ENCODE data around the gene ZFAND3.
"Not testable (repeated sequence)": the region's sequence is repeated elsewhere in the genome, so short reads cannot be mapped to it uniquely, and the experiment has no call there.

Gene ZFAND3

DNA sequence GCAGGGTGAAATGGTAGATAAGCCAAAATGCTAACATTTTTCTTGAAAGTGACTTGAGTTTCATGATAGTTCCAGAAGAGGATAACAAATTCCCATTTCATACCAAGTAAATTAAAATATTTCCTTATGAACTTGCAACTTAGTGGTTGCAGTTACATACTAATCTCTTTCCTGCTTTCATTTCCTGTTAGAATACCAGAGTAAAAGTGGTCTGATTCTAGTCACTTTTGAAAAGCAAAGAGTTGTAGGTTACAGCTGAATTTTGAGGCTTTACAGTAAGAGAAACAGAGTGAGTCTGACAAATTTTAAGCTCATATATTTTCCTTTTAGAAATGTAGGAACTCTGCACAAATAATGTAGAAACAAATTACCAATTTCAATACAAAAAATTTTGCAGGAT, 117.4 kb downstream of the ZFAND3 start:
- no peak for DNase-seq (ENCODE audit: low spot score)

GRCh38 chr6:37938909-37939308, 119.4 kb downstream of the ZFAND3 start:
- DNase-seq (ENCODE audit: low spot score): no peak

- no peak for DNase-seq (ENCODE audit: low spot score)
Measured at GRCh38 chr6:37940074-37940847, 120.7 kb downstream of the ZFAND3 start.

- no peak for DNase-seq (ENCODE audit: low spot score)
Measured at GRCh38 chr6:37941871-37942270, 122.3 kb downstream of the ZFAND3 start.

- DNase-seq (ENCODE audit: low spot score): no peak
Measured at GRCh38 chr6:37942606-37943376, 123.3 kb downstream of the ZFAND3 start.

DNA sequence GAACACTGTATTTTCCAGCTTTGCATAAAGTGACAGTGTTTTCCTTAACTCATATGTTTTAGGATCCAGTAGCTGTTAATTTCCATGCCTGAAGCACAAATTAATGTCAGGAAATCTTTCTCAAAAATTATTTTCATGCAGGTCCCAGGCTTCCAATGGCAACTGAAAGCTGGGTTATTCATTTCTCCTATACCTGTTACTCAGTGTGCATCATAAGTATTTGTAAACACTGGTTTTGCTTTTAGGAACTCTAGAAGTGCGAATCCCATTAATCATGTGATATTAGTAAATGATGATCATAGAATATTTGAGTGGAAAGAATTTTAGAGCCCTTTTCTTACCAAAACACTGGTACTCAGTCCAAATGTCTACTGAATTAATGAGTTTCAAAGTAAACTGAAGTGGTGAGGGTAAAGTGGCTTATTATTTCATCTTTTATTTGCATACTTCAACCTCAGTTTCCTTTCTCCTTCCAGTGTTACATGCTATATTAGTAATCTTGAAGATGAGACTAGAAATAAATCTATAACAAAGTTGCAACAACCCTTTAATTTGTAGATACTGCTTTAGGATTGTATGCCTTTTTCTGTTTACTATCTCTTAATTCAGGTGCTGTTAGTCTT, 124.0 kb downstream of the ZFAND3 start:
- no peak for DNase-seq (ENCODE audit: low spot score)

DNA sequence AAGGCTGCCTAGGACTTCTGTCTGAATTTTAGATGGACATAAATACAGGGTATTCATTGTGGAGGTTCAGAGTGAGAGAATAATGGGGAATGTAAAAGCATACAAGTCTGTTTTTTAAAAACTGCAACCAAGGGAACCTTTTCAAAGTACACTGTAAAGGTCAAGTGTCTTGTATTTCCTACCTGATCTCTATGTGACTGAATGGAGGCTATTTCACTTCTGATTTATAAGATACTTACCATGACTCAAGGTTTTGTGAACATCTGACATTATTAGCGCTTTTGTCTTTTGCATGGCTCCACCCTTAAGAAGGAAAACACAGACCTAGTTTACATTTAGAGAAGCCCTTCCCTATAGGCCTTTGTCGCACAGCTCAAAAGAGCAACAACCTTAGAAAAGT, 126.5 kb downstream of the ZFAND3 start:
- no peak for DNase-seq (ENCODE audit: low spot score)

DNA sequence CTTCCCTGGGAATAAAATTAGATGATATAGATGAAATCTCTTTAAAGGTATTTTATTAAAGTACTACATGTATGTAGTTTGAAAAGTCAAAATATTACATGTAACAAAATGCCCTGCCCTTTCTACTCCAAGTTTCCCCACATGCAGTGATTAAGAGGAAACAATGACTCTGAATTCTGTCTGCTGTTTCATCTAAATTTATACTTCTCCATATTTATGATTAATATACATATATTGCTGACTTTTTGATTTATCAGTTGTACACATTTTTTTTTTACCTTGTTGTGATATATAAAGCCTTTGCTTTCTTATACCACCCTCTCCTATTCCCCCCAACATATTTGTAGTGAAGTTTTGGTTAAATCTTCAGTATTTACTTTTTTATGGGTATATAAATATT, 127.9 kb downstream of the ZFAND3 start:
- DNase-seq (ENCODE audit: low spot score): no peak

- DNase-seq (ENCODE audit: low spot score): not testable (repeated sequence)
Measured at GRCh38 chr6:37948584-37948983, 129.1 kb downstream of the ZFAND3 start.

DNA sequence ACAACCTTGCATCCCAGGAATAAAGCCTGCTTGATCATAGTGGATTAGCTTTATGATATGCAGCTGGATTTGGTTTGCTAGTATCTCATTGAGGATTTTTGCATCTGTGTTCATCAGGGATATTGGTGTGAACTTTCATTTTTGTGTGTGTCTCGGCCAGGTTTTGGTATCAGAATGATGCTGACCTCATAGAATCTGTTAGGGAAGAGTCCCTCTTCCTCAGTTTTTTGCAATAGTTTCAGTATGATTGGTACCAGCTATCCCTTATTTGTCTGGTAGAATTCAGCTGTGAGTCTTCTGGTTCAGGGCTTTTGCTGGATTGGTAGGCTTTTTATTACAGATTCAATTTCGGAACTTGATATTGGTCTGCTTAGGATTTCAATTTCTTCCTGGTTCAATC, 132.5 kb downstream of the ZFAND3 start:
- DNase-seq (ENCODE audit: low spot score): no peak

DNA sequence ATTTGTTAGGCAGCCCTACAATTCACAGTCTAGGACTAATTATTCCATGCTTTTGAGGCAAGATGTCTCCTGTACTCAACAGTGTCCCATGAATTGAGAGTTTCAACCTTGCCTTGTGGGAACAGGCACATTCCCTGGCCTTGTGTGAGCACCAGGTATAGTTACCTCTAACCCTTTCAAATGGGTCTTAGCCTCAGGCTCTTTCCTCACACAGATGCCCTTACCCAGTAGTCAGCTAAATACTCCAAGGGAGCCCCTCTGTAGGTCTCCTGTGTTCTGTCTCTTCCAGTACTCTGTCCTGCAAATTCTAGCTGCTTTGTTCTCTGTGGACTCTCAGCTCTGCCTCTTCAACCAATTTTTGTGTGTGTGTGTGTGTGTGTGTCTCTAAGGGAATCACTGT, 135.3 kb downstream of the ZFAND3 start:
- no peak for DNase-seq (ENCODE audit: low spot score)

GRCh38 chr6:37956711-37957275, 137.3 kb downstream of the ZFAND3 start:
- no peak for DNase-seq (ENCODE audit: low spot score)

DNA sequence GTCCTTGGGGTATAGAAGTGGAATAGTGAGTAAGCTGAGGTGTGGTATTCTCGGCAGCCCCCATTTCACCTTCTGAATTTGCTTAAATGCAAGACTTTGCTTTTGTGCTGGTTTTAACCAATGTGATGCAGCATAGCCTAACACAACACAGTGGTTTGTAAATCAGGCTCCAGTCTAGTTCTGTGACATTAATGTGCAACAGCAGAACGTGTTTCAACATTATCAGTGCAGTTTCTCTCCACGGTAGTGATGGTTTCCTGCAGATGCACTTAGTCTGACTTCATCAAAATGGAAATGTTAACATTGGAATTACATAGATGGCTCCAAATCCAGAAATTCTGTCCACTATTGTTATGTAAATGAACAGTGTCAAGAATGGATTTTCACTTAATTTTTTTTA, 139.5 kb downstream of the ZFAND3 start:
- no peak for DNase-seq (ENCODE audit: low spot score)

- no peak for DNase-seq (ENCODE audit: low spot score)
Measured at GRCh38 chr6:37960139-37960935, 140.8 kb downstream of the ZFAND3 start.

DNA sequence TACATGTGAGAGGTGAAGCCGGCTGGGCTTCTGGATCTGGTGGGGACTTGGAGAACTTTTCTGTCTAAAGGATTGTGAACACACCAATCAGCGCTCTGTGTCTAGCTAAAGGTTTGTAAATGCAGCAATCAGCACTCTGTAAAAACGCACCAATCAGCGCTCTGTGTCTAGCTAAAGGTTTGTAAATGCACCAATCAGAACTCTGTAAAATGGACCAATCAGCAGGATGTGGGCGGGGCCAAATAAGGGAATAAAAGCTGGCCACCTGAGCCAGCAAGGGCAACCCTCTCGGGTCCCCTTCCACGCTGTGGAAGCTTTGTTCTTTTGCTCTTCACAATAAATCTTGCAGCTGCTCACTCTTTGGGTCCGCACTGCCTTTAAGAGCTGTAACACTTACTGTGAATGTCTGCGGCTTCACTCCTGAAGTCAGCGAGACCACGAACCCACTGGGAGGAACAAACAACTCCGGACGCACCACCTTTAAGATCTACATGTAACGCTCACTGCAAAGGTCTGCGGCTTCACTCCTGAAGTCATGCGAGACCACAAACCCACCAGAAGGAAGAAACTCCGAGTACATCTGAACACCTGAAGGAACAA, 143.1 kb downstream of the ZFAND3 start:
- DNase-seq (ENCODE audit: low spot score): not testable (repeated sequence)

DNA sequence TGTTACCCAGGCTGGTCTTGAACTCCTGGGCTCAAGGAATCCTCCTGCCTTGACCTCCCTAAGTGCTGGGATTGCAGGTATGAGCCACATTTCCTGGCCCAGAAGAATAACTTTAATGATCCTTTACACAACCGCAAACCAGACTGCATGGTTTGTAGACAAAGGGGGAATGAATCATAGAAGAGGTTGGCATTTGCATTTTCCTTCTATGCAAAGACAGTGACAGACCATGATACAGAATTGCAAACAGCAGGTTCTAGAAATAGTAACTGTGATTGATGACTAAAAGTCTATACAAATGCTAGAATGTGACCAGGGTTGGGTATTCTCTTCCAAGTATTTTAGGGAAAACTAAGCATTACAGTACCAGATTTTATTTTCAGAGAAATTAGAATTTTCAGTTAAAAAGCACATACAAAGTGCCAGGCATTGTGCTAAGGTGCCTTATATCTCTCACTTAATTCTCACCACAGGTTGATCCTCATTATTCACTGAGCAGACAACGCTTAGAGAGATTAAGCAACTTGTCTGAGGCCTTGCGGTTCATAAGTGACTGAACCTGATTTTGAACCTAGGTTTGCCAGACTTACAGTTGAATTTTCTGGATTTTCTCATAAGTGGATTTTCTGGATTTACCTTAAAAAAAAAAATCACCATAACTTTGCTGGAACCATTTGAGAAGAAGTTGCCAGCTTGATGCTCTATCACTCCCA, 146.6 kb downstream of the ZFAND3 start:
- peak; percentile 10 for DNase-seq (ENCODE audit: low spot score)

- no peak for DNase-seq (ENCODE audit: low spot score)
Measured at GRCh38 chr6:37966801-37967200, 147.3 kb downstream of the ZFAND3 start.

- no peak for DNase-seq (ENCODE audit: low spot score)
Measured at GRCh38 chr6:37967651-37968050, 148.1 kb downstream of the ZFAND3 start.

- DNase-seq (ENCODE audit: low spot score): no peak
Measured at GRCh38 chr6:37971266-37971665, 151.7 kb downstream of the ZFAND3 start.

DNA sequence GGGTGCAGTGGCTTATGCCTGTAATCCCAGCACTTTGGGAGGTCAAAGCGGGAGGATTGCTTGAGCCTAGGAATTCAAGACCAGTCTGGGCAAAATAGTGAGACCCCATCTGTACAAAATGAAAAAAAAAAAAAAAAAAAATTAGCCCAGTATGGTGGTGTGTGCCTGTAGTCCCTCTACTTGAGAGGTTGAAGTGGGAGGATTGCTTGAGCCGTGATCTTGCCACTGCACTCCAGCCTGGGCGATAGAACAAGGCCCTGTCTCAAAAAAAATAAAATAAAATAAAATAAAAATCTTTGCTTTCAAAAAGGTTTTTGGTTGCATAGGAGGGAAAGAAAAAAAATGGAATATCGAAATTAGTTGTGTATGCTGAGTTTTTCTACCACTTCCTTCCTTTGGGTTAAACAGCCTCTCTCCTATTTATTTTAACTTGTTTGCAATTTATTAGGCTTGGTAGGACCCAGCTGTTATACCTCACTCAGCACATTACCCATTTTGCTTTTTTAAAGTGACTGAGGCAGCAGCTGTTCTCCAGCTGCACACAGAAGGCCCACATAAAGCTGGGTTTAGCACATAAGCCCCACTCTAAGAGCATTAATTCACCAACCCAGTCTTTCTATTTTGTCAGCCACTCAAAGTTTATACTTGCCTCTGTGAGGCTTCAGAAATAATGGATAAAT, 152.3 kb downstream of the ZFAND3 start:
- no peak for DNase-seq (ENCODE audit: low spot score)
